GM13976 (cell line): ENCODE measurements around the gene CA9.
A peak's percentile ranks its signal among the peaks of the same experiment; 100 is the strongest.

Experiments
- DNase-seq: peaks from one replicate; pipeline ENCODE4 v3.0.0; 2012; ENCODE audit warnings: low spot score
- in situ Hi-C: fragments of 300-500 bp; cut with MboI; formaldehyde crosslinking; loops from one replicate; pipeline ENCODE4 v1.12.0; 2022; ENCODE audit warnings: low sequenced_read_pairs, mixed read lengths, inconsistent platforms; ENCODE audit not compliant: unreplicated experiment
- TF ChIP-seq, protein P1 (sequence below): IDR thresholded peaks from 2 replicates; pipeline ENCODE4 v1.5.1; 2012; ENCODE audit warnings: borderline replicate concordance, mild to moderate bottlenecking; ENCODE audit not compliant: insufficient read depth; ENCODE audit errors: extremely low read depth, missing control alignments, control extremely low read depth

The CA9 gene

DNA sequence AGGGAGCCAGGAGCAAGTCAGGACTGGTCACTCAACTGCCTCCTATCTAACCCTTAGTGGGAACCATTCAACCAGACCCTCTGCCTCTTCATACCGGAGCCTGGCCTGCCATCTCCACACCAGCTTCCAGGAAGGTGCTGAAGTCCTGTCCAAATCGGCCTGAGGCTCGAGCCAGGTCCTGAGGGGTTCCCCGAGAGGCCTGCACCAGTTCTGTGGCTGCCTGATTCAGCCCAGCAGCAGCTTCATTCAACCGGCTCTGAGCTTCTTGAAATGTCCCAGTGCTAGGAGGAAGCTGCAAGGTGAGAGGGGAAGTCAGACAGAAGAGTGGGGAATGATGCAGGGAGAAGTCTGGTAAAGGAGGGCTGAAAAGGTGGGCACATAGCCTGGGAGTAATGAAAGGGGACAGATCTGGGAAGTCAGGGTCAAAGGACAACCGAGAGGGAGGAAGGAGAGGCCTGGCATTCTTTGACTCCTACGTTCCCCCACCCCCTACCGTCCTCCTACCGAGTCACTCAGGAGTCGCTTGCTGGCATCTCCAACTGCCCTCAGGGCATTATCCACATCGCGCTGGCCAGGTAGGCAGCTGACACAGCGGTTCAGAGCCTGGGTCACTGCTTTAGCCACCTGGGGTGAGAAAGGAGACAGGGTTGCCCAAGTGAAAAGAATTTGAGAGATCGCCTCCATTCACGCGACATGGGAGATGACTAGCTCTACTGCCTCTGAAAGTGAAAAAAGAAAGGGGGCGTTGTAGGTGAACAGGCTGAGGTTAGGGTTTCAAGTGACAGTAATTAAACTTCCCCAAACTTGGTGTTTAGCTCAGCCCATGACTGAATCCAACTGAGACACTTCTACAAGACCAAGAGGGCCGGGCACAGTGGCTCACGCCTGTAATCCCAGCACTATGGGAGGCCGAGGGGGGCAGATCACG, 38.0 kb downstream of the CA9 start:
- in situ Hi-C loops = no loop called here
- TF ChIP-seq, protein P1, sequence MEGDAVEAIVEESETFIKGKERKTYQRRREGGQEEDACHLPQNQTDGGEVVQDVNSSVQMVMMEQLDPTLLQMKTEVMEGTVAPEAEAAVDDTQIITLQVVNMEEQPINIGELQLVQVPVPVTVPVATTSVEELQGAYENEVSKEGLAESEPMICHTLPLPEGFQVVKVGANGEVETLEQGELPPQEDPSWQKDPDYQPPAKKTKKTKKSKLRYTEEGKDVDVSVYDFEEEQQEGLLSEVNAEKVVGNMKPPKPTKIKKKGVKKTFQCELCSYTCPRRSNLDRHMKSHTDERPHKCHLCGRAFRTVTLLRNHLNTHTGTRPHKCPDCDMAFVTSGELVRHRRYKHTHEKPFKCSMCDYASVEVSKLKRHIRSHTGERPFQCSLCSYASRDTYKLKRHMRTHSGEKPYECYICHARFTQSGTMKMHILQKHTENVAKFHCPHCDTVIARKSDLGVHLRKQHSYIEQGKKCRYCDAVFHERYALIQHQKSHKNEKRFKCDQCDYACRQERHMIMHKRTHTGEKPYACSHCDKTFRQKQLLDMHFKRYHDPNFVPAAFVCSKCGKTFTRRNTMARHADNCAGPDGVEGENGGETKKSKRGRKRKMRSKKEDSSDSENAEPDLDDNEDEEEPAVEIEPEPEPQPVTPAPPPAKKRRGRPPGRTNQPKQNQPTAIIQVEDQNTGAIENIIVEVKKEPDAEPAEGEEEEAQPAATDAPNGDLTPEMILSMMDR = no peak
- DNase-seq = peak; percentile 68

DNA sequence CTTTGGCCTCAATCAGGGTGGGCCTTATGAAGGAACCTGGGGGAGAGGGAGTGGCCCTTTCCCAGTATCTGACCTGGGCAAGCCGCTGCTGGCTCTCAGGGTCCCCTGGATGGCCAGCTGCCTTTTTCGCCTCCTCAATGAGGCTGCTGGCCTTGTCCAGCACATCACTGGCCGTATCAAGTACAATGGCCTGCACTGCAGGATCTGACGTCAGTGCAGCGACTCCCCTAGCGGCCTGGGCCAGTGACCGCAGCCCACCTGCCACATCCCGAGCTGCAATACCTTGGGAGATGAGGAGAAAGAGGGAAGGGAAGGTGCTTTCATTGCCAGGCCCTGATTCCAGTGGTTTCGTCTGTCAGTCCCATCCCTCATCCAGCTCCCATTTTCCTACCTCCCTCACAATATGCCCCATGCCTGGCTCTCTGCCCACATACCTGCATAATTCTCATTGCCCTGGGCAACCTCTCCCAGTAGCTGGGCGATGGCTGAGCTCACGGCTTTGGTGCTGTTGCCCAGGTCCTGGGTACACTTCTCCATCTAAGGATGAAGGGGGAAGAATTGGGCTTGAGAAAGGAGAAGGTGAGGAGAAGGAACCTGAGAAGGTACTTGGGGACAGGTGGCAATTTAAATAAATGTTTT, 39.2 kb downstream of the CA9 start:
- DNase-seq = no peak
- in situ Hi-C loops = no loop called here
- TF ChIP-seq, protein P1 = no peak

DNA sequence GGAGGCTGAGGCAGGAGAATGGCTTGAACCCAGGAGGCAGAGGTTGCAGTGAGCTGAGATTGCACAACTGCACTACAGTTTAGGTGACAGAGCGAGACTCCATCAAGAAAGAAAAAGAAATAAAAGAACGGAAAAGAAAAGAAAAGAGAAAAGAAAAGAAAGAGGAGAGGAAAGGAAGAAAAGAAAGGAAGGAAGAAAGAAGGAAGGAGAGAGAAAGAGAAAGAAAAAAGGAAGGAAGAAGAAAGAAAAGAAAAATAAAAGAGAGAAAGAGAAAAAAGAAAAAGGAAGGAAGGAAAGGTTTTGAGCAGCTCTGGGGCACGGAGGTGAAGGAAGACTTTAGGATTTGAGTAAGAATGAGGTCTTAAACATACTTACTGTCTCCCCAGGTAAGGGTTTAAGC, 39.9 kb downstream of the CA9 start:
- in situ Hi-C loops = no loop called here
- TF ChIP-seq, protein P1 = no peak
- no peak for DNase-seq

DNA sequence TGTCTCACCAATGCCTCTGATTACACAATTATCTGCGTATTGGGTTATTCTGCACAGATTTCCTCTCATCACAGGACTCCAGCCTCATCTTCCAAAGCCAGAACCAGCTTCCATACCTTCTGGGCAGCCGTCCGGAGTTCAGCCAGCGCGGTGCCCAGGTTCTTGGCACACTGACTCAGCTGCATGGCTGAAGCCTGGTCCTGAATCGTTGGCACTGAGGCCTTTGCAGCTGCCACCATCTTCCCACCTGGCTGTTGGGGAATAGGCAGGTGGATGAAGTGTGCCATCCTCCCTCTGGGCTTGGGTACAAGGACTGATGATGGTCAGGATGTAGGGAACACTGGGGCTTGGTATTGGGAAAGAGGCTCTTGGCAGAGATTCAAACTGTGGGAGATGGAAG, 40.4 kb downstream of the CA9 start:
- in situ Hi-C loops = no loop called here
- TF ChIP-seq, protein P1 = no peak
- no peak for DNase-seq

DNA sequence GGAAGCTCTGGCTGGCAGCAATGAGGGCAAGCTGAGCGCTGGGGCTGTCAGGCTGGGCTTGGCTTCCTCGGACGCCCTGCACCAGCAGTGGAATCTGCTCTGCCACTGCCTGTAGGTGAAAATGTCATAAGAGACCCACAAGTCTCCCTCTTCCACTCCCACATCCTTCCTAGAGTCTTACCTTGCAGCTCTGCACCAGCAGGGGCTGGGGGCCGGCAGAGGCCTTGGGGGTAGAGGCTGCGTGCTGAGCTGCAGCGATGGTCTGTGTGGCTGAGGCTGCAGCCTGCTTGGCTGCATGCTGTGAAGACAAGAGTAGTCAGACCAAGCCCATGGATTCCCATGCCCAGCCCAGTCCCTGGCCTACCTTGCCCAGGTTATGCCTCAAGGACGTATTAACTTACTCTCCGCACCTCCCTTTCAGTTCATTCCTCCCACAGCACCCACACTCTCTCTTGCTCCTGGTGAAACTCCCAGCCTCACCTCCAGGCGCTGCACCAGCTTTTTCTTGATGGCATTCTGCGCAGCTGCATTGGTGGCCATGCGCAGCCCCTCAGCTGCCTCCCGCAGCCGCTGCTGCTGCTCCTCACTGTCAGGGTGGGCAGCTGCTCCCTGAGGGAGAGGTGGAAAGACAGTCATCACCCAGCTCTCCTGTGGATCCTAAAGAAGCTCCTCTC, 41.0 kb downstream of the CA9 start:
- DNase-seq = no peak

DNA sequence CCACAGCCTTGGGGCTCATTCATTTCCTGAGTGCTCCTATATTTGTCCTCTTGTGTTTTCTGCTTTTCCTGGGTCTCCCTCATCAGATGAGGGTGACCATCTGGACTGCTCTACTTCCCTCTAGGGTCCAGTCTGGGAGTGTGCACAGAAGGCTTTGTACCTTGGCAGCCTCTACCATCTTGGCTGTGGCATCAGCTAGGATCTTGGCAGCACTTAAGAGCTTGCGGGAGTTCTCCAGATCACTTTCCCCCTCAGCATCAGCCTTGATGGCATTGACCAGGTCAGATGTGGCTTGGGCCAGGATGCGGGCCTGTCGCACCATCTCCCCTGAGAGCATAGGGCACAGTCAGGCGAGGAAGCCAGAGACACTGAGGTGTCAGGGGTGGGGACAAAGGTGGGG, 42.5 kb downstream of the CA9 start:
- DNase-seq = no peak
- in situ Hi-C loops = no loop called here
- TF ChIP-seq, protein P1 = no peak

More for the DNA sequence above, 41.0 kb downstream of the CA9 start:
- TF ChIP-seq, protein P1 = no peak
- in situ Hi-C loops = no loop called here
